B cell (primary cell): Measurements from ENCODE around the gene RNF111. TPM values are rescaled to one million over a fixed set of nuclear protein-coding genes. Genes with fewer than 3 reads are reported as not detected.

Experiments
- ATAC-seq: fragments of 200-7000 bp; cut with Tn5 transposase; one replicate; pipeline ENCODE4 v1.10.0; 2021; ENCODE audit warnings: low read depth, mild to moderate bottlenecking, moderate number of reproducible peaks, moderate library complexity
- CTCF ChIA-PET: fragments of 350-600 bp; sonication (Branson Sonifier 250); formaldehyde crosslinking; loops from one replicate; lab custom pipeline; 2021; ENCODE audit warnings: antibody characterized with exemption, inconsistent platforms; lab: Charles Lee
- POLR2A ChIA-PET: fragments of 350-600 bp; sonication (Branson Sonifier 250); formaldehyde crosslinking; loops from one replicate; lab custom pipeline; 2021; ENCODE audit warnings: antibody characterized with exemption; lab: Charles Lee
- DNase-seq: peaks from one replicate; pipeline ENCODE4 v3.0.0; 2013
- H2AFZ ChIP-seq: 2 replicates; pipeline ENCODE4 v1.6.1; 2012; ENCODE audit warnings: mild to moderate bottlenecking, low read depth, low read length; ENCODE audit not compliant: insufficient read depth, poor library complexity, severe bottlenecking
- H3K27ac ChIP-seq, 2 donors: 1 replicate in 1 of 2; 2 replicates in 1 of 2; pipeline ENCODE4 v1.5.1; 2012 to 2013; ENCODE audit warnings: low read length in 2 of 2, mild to moderate bottlenecking in 2 of 2, moderate library complexity in 1 of 2
- H3K27me3 ChIP-seq, 4 experiments: fragments of 200-600 bp in 1 of 4; sonication (generic) in 1 of 4; replicated peaks in 1 of 4; 1 replicate in 2 of 4; 2 replicates in 2 of 4; pipeline versions ENCODE4 v1.6.1 to v1.7.0; 2013 to 2016; ENCODE audit warnings: low read length in 3 of 4, mild to moderate bottlenecking in 2 of 4, mixed read lengths in 1 of 4, moderate library complexity in 1 of 4; ENCODE audit not compliant: insufficient read depth in 4 of 4, control insufficient read depth in 3 of 4; ENCODE audit errors: control extremely low read depth in 1 of 4
- H3K36me3 ChIP-seq, 2 experiments: replicated peaks in 1 of 2; 1 replicate in 1 of 2; 2 replicates in 1 of 2; pipeline versions ENCODE4 v1.6.1 to v1.7.1; 2013; ENCODE audit warnings: low read length in 1 of 2; ENCODE audit not compliant: insufficient read depth in 2 of 2, control insufficient read depth in 1 of 2; ENCODE audit errors: control extremely low read depth in 1 of 2, extremely low read depth in 1 of 2
- H3K4me1 ChIP-seq, 2 donors: fragments of 200-600 bp in 1 of 2; sonication (generic) in 1 of 2; 1 replicate in 1 of 2; 2 replicates in 1 of 2; pipeline versions ENCODE4 v1.5.1 to v1.6.1; 2013 to 2017; ENCODE audit warnings: low read length in 2 of 2; ENCODE audit not compliant: control insufficient read depth in 2 of 2, insufficient read depth in 2 of 2
- H3K4me2 ChIP-seq: replicated peaks from 2 replicates; pipeline ENCODE3; 2012; ENCODE audit warnings: mild to moderate bottlenecking, low read depth, low read length; ENCODE audit not compliant: poor library complexity, severe bottlenecking
- H3K4me3 ChIP-seq, 5 experiments: fragments of 200-600 bp in 1 of 5; sonication (generic) in 1 of 5; 1 replicate in 3 of 5; 2 replicates in 2 of 5; pipeline versions ENCODE4 v1.5.1 to v1.7.0; 2011 to 2016; ENCODE audit warnings: low read length in 4 of 5, mild to moderate bottlenecking in 4 of 5, low read depth in 2 of 5, control low read depth in 1 of 5, moderate library complexity in 1 of 5; ENCODE audit not compliant: insufficient read depth in 1 of 5; ENCODE audit errors: control extremely low read depth in 1 of 5, extremely low read depth in 1 of 5
- H3K79me2 ChIP-seq: fragments of 200-600 bp; sonication (generic); one replicate; pipeline ENCODE4 v1.6.0; 2016; ENCODE audit warnings: low read length; ENCODE audit not compliant: control insufficient read depth, insufficient read depth
- H3K9ac ChIP-seq: fragments of 200-600 bp; sonication (generic); 2 replicates; pipeline ENCODE4 v1.6.1; 2017; ENCODE audit warnings: mild to moderate bottlenecking, low read length, moderate library complexity
- H3K9me3 ChIP-seq, 3 donors: one replicate each; pipeline versions ENCODE4 v1.6.1 to v1.7.1; 2013; ENCODE audit warnings: low read length in 2 of 3; ENCODE audit not compliant: control insufficient read depth in 2 of 3, insufficient read depth in 1 of 3; ENCODE audit errors: control extremely low read depth in 1 of 3
- H4K20me1 ChIP-seq: 2 replicates; pipeline ENCODE4 v1.6.0; 2012; ENCODE audit warnings: mild to moderate bottlenecking, low read length; ENCODE audit not compliant: insufficient read depth, control insufficient read depth, poor library complexity, severe bottlenecking
- H3K27ac Mint-ChIP-seq: one replicate; pipeline ENCODE4 v1.8.0; 2021; ENCODE audit warnings: mixed read lengths
- H3K27me3 Mint-ChIP-seq: one replicate; pipeline ENCODE4 v1.8.0; 2021; ENCODE audit warnings: mixed read lengths
- H3K4me1 Mint-ChIP-seq: one replicate; pipeline ENCODE4 v1.8.0; 2021; ENCODE audit warnings: mixed read lengths
- H3K4me3 Mint-ChIP-seq: one replicate; pipeline ENCODE4 v1.8.0; 2021; ENCODE audit warnings: mixed read lengths
- H3K9me3 Mint-ChIP-seq: one replicate; pipeline ENCODE4 v1.8.0; 2022; ENCODE audit warnings: mixed read lengths; ENCODE audit not compliant: insufficient read depth
- EZH2 ChIP-seq: IDR thresholded peaks from 2 replicates; pipeline ENCODE4 v1.6.1; 2012; ENCODE audit warnings: borderline replicate concordance, low read depth, mild to moderate bottlenecking, moderate library complexity, low read length; ENCODE audit not compliant: insufficient read depth, poor library complexity, severe bottlenecking
- WGBS: methylation state at CpG from one replicate; pipeline ENCODE4 v1.1.5; 2013; ENCODE audit warnings: missing lambda C conversion rate; ENCODE audit not compliant: insufficient coverage; 5-methylcytosine and 5-hydroxymethylcytosine counted together
- intact Hi-C: fragments of 100-400 bp; cut with micrococcal nuclease; formaldehyde crosslinking; loops from one replicate; pipeline ENCODE4 v1.10.0; 2022
- polyA plus RNA-seq: library from polyadenylated mRNA; depleted of rRNA; stranded (reverse); fragments of >200 nt; gene quantifications from 2 replicates; pipeline ENCODE4 v1.2.3, GENCODE V29; 2012
- total RNA-seq, 2 donors: library from RNA; stranded (reverse); fragments of 120-200 nt in 1 of 2; gene quantifications; 1 replicate in 1 of 2; 2 replicates in 1 of 2; pipeline versions ENCODE4 v1.2.3 to v1.2.4, GENCODE V29; 2013 to 2022
- TF ChIP-seq, protein P1 (sequence below): fragments of 200-600 bp; IDR thresholded peaks from one replicate; pipeline ENCODE4 v1.8.0; 2022; ENCODE audit warnings: antibody characterized with exemption, mild to moderate bottlenecking

RNF111 gene
- total and polyA plus RNA-seq, 2 donors (not counting 1 experiment from before 2014, with no cell fraction given): 24.9 to 72.3 TPM

DNA sequence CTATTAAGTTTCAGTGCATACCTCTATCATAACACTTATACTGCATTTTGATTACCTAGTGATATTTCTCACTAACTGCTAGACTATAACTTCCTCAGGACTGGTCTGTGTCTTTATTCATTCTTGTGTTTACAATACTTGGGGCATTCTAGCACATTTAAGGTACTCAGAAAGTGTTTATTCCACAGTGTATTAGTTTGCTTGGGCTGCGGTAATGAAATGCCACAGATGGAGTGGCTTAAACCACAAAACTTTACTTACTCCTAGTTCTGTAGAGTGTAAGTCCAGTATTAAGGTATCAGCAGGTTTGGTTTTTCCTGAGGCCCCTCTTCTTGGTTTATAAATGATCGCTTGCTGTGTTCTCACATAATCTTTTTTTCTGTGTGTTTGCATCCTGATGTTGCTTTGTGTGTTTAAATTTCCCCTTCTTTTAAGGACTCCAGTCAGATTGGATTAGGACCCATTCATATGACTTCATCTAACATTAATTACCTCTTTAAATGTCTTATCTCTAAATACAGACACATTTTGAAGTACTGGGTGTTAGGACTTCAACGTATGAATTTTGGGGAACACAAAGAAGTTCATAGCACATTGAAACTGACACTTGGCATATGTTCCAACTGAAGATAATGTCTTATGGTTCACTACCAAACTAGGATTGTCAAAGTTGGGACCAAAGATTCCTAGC, 23.9 kb downstream of the RNF111 start:
- Histone ChIP-seq H2AFZ (no peak overlapping the region), H3K27me3 (no peaks in the 10 kb centered on the region), H3K9ac (no peak overlapping the region), H3K4me1 (no peaks in the 10 kb centered on the region), H3K27ac (no peak overlapping the region), H3K36me3 (peaks cover 4 to 9% of the 10 kb centered on the region in 2 experiments), H3K79me2 (peaks cover 94% of the 10 kb centered on the region), H3K4me2 (no peak overlapping the region), H4K20me1 (peaks cover 44% of the 10 kb centered on the region), H3K9me3 (no peaks in the 10 kb centered on the region), H3K4me3 (no peak overlapping the region)
- Mint-ChIP-seq H3K9me3 (no peaks in the 10 kb centered on the region), H3K27ac (no peak overlapping the region), H3K27me3 (no peaks in the 10 kb centered on the region), H3K4me1 (peaks cover 27% of the 10 kb centered on the region), H3K4me3 (no peak overlapping the region)
- WGBS: no CpG with 5 or more reads among the region's 3 CpGs
- TF ChIP-seq, protein P1, sequence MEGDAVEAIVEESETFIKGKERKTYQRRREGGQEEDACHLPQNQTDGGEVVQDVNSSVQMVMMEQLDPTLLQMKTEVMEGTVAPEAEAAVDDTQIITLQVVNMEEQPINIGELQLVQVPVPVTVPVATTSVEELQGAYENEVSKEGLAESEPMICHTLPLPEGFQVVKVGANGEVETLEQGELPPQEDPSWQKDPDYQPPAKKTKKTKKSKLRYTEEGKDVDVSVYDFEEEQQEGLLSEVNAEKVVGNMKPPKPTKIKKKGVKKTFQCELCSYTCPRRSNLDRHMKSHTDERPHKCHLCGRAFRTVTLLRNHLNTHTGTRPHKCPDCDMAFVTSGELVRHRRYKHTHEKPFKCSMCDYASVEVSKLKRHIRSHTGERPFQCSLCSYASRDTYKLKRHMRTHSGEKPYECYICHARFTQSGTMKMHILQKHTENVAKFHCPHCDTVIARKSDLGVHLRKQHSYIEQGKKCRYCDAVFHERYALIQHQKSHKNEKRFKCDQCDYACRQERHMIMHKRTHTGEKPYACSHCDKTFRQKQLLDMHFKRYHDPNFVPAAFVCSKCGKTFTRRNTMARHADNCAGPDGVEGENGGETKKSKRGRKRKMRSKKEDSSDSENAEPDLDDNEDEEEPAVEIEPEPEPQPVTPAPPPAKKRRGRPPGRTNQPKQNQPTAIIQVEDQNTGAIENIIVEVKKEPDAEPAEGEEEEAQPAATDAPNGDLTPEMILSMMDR: no peak
- no peak for TF ChIP-seq EZH2
- DNase-seq (no peak), ATAC-seq (no peak)
- intact Hi-C loops: no loop called here
- CTCF ChIA-PET: no interaction called here
- POLR2A ChIA-PET: no interaction called here

DNA sequence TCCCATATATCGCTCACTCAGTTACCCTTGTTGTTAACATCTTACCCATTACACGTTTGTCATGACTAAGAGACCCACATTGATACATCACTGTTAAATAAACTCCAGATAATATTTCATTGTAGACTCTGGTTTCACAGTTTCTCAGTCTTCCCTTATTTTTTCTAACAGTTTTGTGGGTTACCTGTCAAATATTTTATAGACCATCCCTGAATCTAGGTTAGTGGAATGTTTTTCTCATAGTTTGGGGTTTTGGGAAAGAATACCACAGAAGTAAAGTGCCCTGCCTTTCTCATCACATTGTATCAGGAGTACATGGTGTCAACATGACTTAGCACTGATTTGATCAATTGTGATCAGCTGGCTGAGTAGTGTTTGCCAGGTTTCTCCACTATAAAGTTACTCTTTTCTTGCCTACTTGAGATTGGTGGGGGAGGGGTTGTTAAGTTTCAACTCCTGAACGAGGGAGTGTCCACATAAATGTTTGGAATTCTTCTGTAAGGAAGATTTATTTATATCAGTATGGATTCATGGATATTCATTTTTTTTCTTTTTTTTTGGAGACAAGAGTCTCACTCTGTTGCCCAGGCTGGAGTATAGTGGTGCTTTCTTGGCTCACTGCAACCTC, 25.9 kb downstream of the RNF111 start:
- WGBS: no CpG with 5 or more reads among the region's 3 CpGs
- no peak overlapping the region for H3K27ac Mint-ChIP-seq
- POLR2A ChIA-PET: no interaction called here

More for the DNA sequence above, 25.9 kb downstream of the RNF111 start:
- H3K4me3 Mint-ChIP-seq: no peak overlapping the region
- Histone ChIP-seq H3K4me1 (no peaks in the 10 kb centered on the region), H3K36me3 (peaks cover 4 to 6% of the 10 kb centered on the region in 2 experiments), H4K20me1 (peaks cover 40% of the 10 kb centered on the region), H3K4me2 (no peak overlapping the region), H3K4me3 (no peak overlapping the region), H3K27ac (no peak overlapping the region), H3K9me3 (no peaks in the 10 kb centered on the region), H2AFZ (no peak overlapping the region), H3K27me3 (no peaks in the 10 kb centered on the region), H3K9ac (no peak overlapping the region), H3K79me2 (peaks cover 85% of the 10 kb centered on the region)
- intact Hi-C loops: no loop called here
- H3K4me1 Mint-ChIP-seq: peaks cover 28% of the 10 kb centered on the region
- CTCF ChIA-PET: no interaction called here
- TF ChIP-seq, protein P1: no peak
- no peak for TF ChIP-seq EZH2
- no peaks in the 10 kb centered on the region for H3K27me3 Mint-ChIP-seq
- ATAC-seq: no peak
- H3K9me3 Mint-ChIP-seq: no peaks in the 10 kb centered on the region
- DNase-seq: no peak
